IPS-18a (cell line): ENCODE measurements around the gene GNA14.
"Not testable (repeated sequence)": the region's sequence is repeated elsewhere in the genome, so short reads cannot be mapped to it uniquely, and the experiment has no call there.

Source experiments
- H3K27ac ChIP-seq: one replicate; pipeline ENCODE4 v1.5.1; 2013; ENCODE audit warnings: low read length
- H3K27me3 ChIP-seq: one replicate; pipeline ENCODE4 v1.6.1; 2013; ENCODE audit warnings: mild to moderate bottlenecking, low read length; ENCODE audit not compliant: control insufficient read depth, insufficient read depth
- H3K36me3 ChIP-seq: one replicate; pipeline ENCODE4 v1.6.1; 2013; ENCODE audit warnings: low read depth, low read length; ENCODE audit not compliant: control insufficient read depth
- H3K4me1 ChIP-seq: one replicate; pipeline ENCODE4 v1.6.1; 2013; ENCODE audit warnings: low read depth, low read length; ENCODE audit not compliant: control insufficient read depth
- H3K4me3 ChIP-seq: one replicate; pipeline ENCODE4 v1.5.1; 2013; ENCODE audit warnings: low read length
- H3K9ac ChIP-seq: one replicate; pipeline ENCODE4 v1.6.1; 2013; ENCODE audit warnings: mild to moderate bottlenecking, low read length, moderate library complexity
- H3K9me3 ChIP-seq: one replicate; pipeline ENCODE4 v1.6.1; 2013; ENCODE audit warnings: low read depth, low read length; ENCODE audit not compliant: control insufficient read depth

GNA14 gene

DNA sequence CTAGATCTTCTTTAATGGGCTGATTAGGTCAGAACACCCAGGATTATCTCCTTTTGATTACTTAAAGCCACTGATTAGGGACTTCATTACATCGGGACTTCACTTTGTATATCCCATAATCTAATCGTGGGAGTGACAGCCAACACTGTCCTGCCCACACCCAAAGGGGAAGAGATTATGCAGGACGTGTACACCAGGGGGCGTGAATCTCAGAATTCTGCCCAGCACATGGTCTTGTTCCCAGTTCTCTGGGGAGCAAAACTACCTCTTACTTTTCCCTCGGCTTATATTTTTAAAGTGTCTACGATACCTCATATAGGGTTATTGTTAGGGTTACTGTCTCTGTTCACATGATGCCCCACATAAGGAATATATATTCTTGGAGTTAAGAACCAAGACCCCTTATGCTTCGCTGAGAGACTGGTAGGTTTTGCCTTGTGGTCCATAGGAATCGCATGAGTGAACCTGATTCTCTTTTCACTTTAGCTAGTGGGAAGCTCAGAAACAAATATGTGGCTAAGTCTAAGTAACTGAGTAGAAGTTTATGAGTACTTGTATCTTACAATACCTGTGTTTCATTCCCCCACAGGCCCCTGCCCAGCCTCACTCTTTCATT lies 192.7 kb downstream of the GNA14 start:
- Histone ChIP-seq H3K9ac (no peak overlapping the region), H3K27ac (no peak overlapping the region), H3K4me3 (no peak overlapping the region), H3K27me3 (no peaks in the 10 kb centered on the region), H3K4me1 (peaks cover 10% of the 10 kb centered on the region), H3K36me3 (no peaks in the 10 kb centered on the region), H3K9me3 (no peaks in the 10 kb centered on the region)

DNA sequence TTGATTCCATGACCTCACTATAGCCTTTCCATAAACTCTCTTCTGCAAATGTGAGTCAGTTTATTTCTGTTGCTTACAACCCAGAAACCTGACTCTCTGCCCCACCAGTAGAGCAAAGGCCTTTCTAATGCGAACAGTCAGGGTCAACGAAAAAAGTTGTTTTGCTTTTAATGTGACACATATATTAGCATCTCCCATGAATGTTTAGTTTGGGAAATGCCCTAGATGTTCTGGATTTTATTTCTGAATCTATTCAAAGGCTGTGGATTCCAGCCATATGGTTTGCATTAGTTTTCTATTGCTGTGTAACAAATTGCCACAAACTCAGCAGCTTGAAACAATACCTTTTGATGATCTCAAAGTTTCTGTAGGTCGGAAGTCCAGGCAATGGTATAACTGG lies 193.5 kb downstream of the GNA14 start:
- Histone ChIP-seq H3K9ac (no peak overlapping the region), H3K27me3 (no peaks in the 10 kb centered on the region), H3K36me3 (no peaks in the 10 kb centered on the region), H3K27ac (no peak overlapping the region), H3K4me1 (peaks cover 10% of the 10 kb centered on the region), H3K4me3 (no peak overlapping the region), H3K9me3 (no peaks in the 10 kb centered on the region)

GRCh38 chr9:77453825-77454647 lies 194.1 kb downstream of the GNA14 start:
- Histone ChIP-seq H3K9me3 (no peaks in the 10 kb centered on the region), H3K4me1 (peaks cover 10% of the 10 kb centered on the region), H3K27ac (no peak overlapping the region), H3K9ac (no peak overlapping the region), H3K36me3 (no peaks in the 10 kb centered on the region), H3K4me3 (no peak overlapping the region), H3K27me3 (no peaks in the 10 kb centered on the region)

- no peaks in the 10 kb centered on the region for H3K9me3 ChIP-seq
- peaks cover 5% of the 10 kb centered on the region for H3K4me1 ChIP-seq
- no peaks in the 10 kb centered on the region for H3K27me3 ChIP-seq
- H3K9ac ChIP-seq = no peak overlapping the region
- no peak overlapping the region for H3K27ac ChIP-seq
- no peaks in the 10 kb centered on the region for H3K36me3 ChIP-seq
- no peak overlapping the region for H3K4me3 ChIP-seq
Measured at GRCh38 chr9:77451507-77451906, 196.6 kb downstream of the GNA14 start.

DNA sequence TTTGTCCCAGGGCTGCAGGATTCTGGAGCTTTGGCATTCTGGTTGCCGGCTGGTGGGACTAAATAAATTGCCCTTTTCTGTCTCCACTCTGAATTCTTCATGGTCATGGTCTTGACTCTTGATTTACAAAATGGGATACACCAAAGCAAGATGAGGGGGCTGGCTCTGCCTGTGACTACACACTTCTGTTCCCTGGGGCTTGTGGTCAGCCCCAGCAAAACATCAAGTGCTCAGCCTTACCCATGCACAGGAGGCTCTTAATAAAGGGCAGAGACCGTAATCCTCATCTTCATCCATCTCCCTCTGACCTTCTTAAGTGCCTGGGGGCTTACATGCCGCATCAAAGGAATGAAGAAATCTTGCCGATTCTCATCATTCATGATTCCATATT lies 198.0 kb downstream of the GNA14 start:
- no peaks in the 10 kb centered on the region for H3K4me1 ChIP-seq
- no peak overlapping the region for H3K9ac ChIP-seq
- H3K27me3 ChIP-seq = no peaks in the 10 kb centered on the region
- no peak overlapping the region for H3K27ac ChIP-seq
- no peak overlapping the region for H3K4me3 ChIP-seq
- no peaks in the 10 kb centered on the region for H3K36me3 ChIP-seq
- no peaks in the 10 kb centered on the region for H3K9me3 ChIP-seq

DNA sequence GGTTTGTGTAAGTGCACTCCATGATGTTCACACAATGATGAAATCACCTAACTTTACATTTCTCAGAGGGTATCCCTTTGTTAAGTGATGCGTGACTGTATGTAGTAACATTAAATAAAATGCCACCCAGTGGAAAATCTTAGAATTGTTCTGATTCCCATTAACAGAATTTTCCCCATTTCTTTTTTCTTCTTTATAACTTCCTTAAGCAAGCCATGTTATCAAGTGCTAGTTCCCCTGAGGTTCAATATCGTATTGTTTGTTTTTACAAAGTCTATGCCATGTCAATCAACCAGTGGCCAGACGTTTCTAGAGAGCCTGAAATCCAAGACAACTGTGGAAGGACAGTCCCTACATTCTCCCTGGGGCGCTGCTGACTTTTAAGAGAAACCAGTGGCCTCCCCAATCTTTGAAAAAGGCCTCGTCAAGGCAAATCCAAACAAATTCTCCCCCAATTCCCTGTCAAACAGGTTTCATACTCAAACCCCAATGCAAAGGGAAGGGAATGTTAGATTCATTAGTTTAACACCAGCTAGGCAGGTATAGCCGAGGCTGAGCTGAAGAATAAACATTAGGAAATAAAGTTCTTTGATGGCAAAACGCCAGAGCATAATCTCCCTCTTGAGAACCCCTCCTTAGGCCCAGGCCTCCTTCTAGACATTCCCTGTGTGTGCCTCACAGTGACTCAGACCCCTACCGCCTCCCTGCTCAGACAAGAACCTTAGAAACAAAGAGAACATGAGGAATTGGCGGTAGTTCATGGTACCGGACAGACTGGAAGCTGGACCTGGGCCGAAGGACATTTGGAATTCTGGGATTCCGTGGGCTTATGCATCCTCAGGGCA lies 198.7 kb downstream of the GNA14 start:
- H3K9me3 ChIP-seq = no peaks in the 10 kb centered on the region
- H3K27ac ChIP-seq = no peak overlapping the region
- no peaks in the 10 kb centered on the region for H3K36me3 ChIP-seq
- H3K9ac ChIP-seq = no peak overlapping the region
- no peaks in the 10 kb centered on the region for H3K27me3 ChIP-seq
- H3K4me3 ChIP-seq = no peak overlapping the region
- H3K4me1 ChIP-seq = no peaks in the 10 kb centered on the region

GRCh38 chr9:77447646-77448045 lies 200.5 kb downstream of the GNA14 start:
- H3K4me1 ChIP-seq = no peaks in the 10 kb centered on the region
- H3K9ac ChIP-seq = no peak overlapping the region
- no peaks in the 10 kb centered on the region for H3K36me3 ChIP-seq
- no peak overlapping the region for H3K27ac ChIP-seq
- no peaks in the 10 kb centered on the region for H3K27me3 ChIP-seq
- no peak overlapping the region for H3K4me3 ChIP-seq
- no peaks in the 10 kb centered on the region for H3K9me3 ChIP-seq

DNA sequence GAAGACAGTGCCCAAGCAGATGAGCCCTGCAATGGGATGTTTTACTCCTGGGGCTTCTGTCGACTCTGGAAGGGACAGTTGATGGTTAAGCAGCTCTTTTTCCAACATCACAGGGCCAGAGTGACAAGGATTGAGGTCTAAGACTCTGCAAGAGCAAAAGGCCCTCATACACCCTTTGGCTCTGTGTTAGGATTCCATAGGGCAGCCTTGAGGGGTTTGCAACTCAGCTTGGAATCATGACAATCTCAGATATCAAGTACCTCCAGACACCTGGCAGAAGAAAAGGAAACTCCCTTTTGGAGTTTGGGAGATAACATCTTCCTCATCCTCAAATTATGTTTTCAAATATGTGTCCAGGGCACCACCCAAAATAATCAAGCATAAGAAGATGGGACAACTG lies 205.7 kb downstream of the GNA14 start:
- Histone ChIP-seq H3K27ac (no peak overlapping the region), H3K36me3 (no peaks in the 10 kb centered on the region), H3K27me3 (no peaks in the 10 kb centered on the region)

GRCh38 chr9:77441124-77441523 lies 207.0 kb downstream of the GNA14 start:
- not testable (repeated sequence) for H3K9ac ChIP-seq, H3K9me3 ChIP-seq, H3K4me3 ChIP-seq, H3K27me3 ChIP-seq, H3K4me1 ChIP-seq, H3K27ac ChIP-seq, H3K36me3 ChIP-seq

More for the DNA sequence above, 205.7 kb downstream of the GNA14 start:
- no peak overlapping the region for H3K9ac ChIP-seq
- H3K4me3 ChIP-seq = no peak overlapping the region
- no peaks in the 10 kb centered on the region for H3K9me3 ChIP-seq
- peaks cover 7% of the 10 kb centered on the region for H3K4me1 ChIP-seq

DNA sequence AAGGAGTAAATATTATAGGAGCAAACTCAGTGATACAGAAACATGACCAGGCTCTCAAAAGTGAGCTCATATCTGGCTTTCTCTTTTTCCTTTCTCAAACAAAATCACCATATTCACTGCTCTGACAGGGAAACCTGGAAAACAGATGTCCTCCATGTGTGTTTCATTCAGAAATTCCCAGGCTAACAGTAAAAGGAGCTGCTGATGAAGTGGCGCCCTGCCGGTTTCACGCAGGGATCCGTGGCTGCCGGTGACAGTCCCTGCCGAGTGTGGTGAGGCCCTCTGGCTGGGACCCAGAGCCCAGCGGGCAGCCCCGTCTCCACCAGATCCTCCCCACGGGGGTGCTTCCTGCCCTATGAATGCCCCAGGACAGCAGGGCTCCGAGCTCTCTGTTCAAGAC lies 208.1 kb downstream of the GNA14 start:
- Histone ChIP-seq H3K9me3 (no peaks in the 10 kb centered on the region), H3K27me3 (no peaks in the 10 kb centered on the region), H3K4me1 (peaks cover 7% of the 10 kb centered on the region), H3K36me3 (no peaks in the 10 kb centered on the region), H3K27ac (no peak overlapping the region), H3K9ac (no peak overlapping the region), H3K4me3 (no peak overlapping the region)

DNA sequence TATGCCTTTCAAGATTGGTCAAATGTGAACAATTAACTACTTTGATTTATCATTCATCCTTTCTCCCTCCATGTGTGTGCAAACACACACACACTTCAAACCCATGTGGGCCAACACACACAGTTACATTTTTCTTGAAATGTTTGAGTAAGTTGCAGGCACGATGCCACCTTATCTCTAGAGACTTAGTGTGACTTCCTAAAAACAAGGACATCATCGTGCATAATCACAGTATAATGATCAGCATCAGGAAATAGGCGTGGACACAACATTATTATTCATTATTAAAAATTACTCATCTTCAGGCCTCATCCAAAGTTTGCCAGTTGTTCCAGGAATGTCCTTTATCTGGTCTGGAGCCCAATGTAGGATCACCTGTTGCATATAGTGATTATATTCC lies 209.5 kb downstream of the GNA14 start:
- H3K36me3 ChIP-seq = no peaks in the 10 kb centered on the region
- H3K9ac ChIP-seq = no peak overlapping the region
- H3K27me3 ChIP-seq = peaks cover 5% of the 10 kb centered on the region
- H3K4me3 ChIP-seq = no peak overlapping the region
- peaks cover 7% of the 10 kb centered on the region for H3K4me1 ChIP-seq
- no peaks in the 10 kb centered on the region for H3K9me3 ChIP-seq
- no peak overlapping the region for H3K27ac ChIP-seq
